Parathyroid adenoma (tissue), 2 donors: Measurements from ENCODE around the gene COPZ2.
"Not testable (repeated sequence)": the region's sequence is repeated elsewhere in the genome, so short reads cannot be mapped to it uniquely, and the experiment has no call there.

Experiments
- H2AFZ ChIP-seq: fragments of 300-600 bp; sonication (generic); one replicate; pipeline ENCODE4 v1.7.0; 2017; ENCODE audit warnings: antibody characterized with exemption, mild to moderate bottlenecking
- H3K27ac ChIP-seq: fragments of 300-600 bp; sonication (generic); one replicate; pipeline ENCODE4 v1.7.0; 2017
- H3K27me3 ChIP-seq: fragments of 300-600 bp; sonication (generic); one replicate; pipeline ENCODE4 v1.7.0; 2017; ENCODE audit warnings: low read length; ENCODE audit not compliant: control insufficient read depth, insufficient read depth
- H3K36me3 ChIP-seq: fragments of 300-600 bp; sonication (generic); one replicate; pipeline ENCODE4 v1.7.0; 2017; ENCODE audit warnings: low read length; ENCODE audit not compliant: control insufficient read depth, insufficient read depth
- H3K4me1 ChIP-seq: fragments of 300-600 bp; sonication (generic); one replicate; pipeline ENCODE4 v1.7.0; 2017; ENCODE audit warnings: control low read depth
- H3K4me2 ChIP-seq: fragments of 300-600 bp; sonication (generic); one replicate; pipeline ENCODE4 v1.7.0; 2017; ENCODE audit warnings: low read length
- H3K4me3 ChIP-seq: fragments of 300-600 bp; sonication (generic); one replicate; pipeline ENCODE4 v1.7.0; 2017; ENCODE audit warnings: low read depth, low read length
- H3K79me2 ChIP-seq: fragments of 300-600 bp; sonication (generic); one replicate; pipeline ENCODE4 v1.7.0; 2017; ENCODE audit warnings: control low read depth
- H3K9ac ChIP-seq: fragments of 300-600 bp; sonication (generic); one replicate; pipeline ENCODE4 v1.7.0; 2017; ENCODE audit warnings: mild to moderate bottlenecking
- H3K9me3 ChIP-seq: fragments of 300-600 bp; sonication (generic); one replicate; pipeline ENCODE4 v1.7.0; 2017; ENCODE audit warnings: low read length; ENCODE audit not compliant: control insufficient read depth
- CTCF ChIP-seq: fragments of 300-600 bp; sonication (generic); IDR thresholded peaks from one replicate; pipeline ENCODE4 v1.7.0; 2017; ENCODE audit warnings: antibody characterized with exemption, mild to moderate bottlenecking
- donor health status: primary hyperparathyroidism.

The COPZ2 gene

GRCh38 chr17:48044851-48045250 lies 7.3 kb upstream of the COPZ2 start:
- H3K79me2 ChIP-seq = peaks cover 4% of the 10 kb centered on the region
- no peak overlapping the region for H3K4me2 ChIP-seq
- H2AFZ ChIP-seq = no peak overlapping the region
- H3K9me3 ChIP-seq = no peaks in the 10 kb centered on the region
- H3K36me3 ChIP-seq = no peaks in the 10 kb centered on the region
- no peak overlapping the region for H3K4me3 ChIP-seq
- no peak overlapping the region for H3K9ac ChIP-seq
- H3K27me3 ChIP-seq = no peaks in the 10 kb centered on the region
- TF ChIP-seq CTCF = no peak
- no peak overlapping the region for H3K27ac ChIP-seq
- peaks cover 9% of the 10 kb centered on the region for H3K4me1 ChIP-seq

- no peak for TF ChIP-seq CTCF
Observed at GRCh38 chr17:48043176-48043575, 5.6 kb upstream of the COPZ2 start.

GRCh38 chr17:48038687-48039086 lies 1.1 kb upstream of the COPZ2 start:
- no peak overlapping the region for H3K9ac ChIP-seq
- no peak overlapping the region for H3K4me3 ChIP-seq
- no peaks in the 10 kb centered on the region for H3K27me3 ChIP-seq
- no peak overlapping the region for H2AFZ ChIP-seq
- no peak overlapping the region for H3K4me2 ChIP-seq
- H3K9me3 ChIP-seq = no peaks in the 10 kb centered on the region
- H3K4me1 ChIP-seq = peaks cover 4% of the 10 kb centered on the region
- H3K27ac ChIP-seq = no peak overlapping the region
- no peak for TF ChIP-seq CTCF
- no peaks in the 10 kb centered on the region for H3K79me2 ChIP-seq
- H3K36me3 ChIP-seq = no peaks in the 10 kb centered on the region

More at GRCh38 chr17:48043176-48043575, 5.6 kb upstream of the COPZ2 start:
- Histone ChIP-seq H3K9me3 (no peaks in the 10 kb centered on the region), H3K27ac (no peak overlapping the region), H3K27me3 (no peaks in the 10 kb centered on the region), H3K4me2 (no peak overlapping the region), H3K4me3 (no peak overlapping the region), H3K4me1 (peaks cover 4% of the 10 kb centered on the region), H2AFZ (no peak overlapping the region), H3K36me3 (no peaks in the 10 kb centered on the region), H3K9ac (no peak overlapping the region), H3K79me2 (no peaks in the 10 kb centered on the region)

GRCh38 chr17:48037838-48038323 lies 284 bp upstream of the COPZ2 start:
- H3K4me1 ChIP-seq = peaks cover 4% of the 10 kb centered on the region
- no peaks in the 10 kb centered on the region for H3K79me2 ChIP-seq
- H3K9ac ChIP-seq = no peak overlapping the region
- no peaks in the 10 kb centered on the region for H3K27me3 ChIP-seq
- H3K4me2 ChIP-seq = peak overlapping the region; percentile 45
- H3K9me3 ChIP-seq = no peaks in the 10 kb centered on the region
- H3K4me3 ChIP-seq = no peak overlapping the region
- no peaks in the 10 kb centered on the region for H3K36me3 ChIP-seq
- H2AFZ ChIP-seq = peak overlapping the region; percentile 99
- no peak for TF ChIP-seq CTCF
- H3K27ac ChIP-seq = peak overlapping the region; percentile 20

GRCh38 chr17:48036693-48037035 lies 933 bp downstream of the COPZ2 start:
- no peaks in the 10 kb centered on the region for H3K27me3 ChIP-seq
- peaks cover 4% of the 10 kb centered on the region for H3K4me1 ChIP-seq
- no peak overlapping the region for H3K9ac ChIP-seq
- peak overlapping the region; percentile 76 for H3K27ac ChIP-seq
- H3K79me2 ChIP-seq = no peaks in the 10 kb centered on the region
- peak overlapping the region; percentile 98 for H3K4me2 ChIP-seq
- no peak for TF ChIP-seq CTCF
- peak overlapping the region; percentile 67 for H3K4me3 ChIP-seq
- no peaks in the 10 kb centered on the region for H3K36me3 ChIP-seq
- H2AFZ ChIP-seq = peak overlapping the region; percentile 94
- no peaks in the 10 kb centered on the region for H3K9me3 ChIP-seq

- H3K79me2 ChIP-seq, H3K4me1 ChIP-seq, H3K4me2 ChIP-seq, H3K27me3 ChIP-seq, H3K36me3 ChIP-seq, H2AFZ ChIP-seq, H3K4me3 ChIP-seq, H3K9ac ChIP-seq, H3K9me3 ChIP-seq, H3K27ac ChIP-seq: not testable (repeated sequence)
Observed at GRCh38 chr17:48034734-48035133, 2.9 kb downstream of the COPZ2 start.
